Esophagus (tissue), 2 donors: ENCODE data around the gene MEI4. TPM values are rescaled to one million over a fixed set of nuclear protein-coding genes. Genes with fewer than 3 reads are reported as not detected.

Source experiments
- H3K27ac ChIP-seq, 2 donors: one replicate each; pipeline ENCODE4 v1.5.1; 2013; ENCODE audit warnings: low read depth in 2 of 2, mild to moderate bottlenecking in 2 of 2, inconsistent platforms in 1 of 2, low read length in 1 of 2, moderate library complexity in 1 of 2
- H3K27me3 ChIP-seq, 2 donors: one replicate each; pipeline ENCODE4 v1.6.1; 2013; ENCODE audit warnings: low read length in 2 of 2, control low read depth in 1 of 2, mild to moderate bottlenecking in 1 of 2; ENCODE audit not compliant: insufficient read depth in 2 of 2, control insufficient read depth in 1 of 2
- H3K36me3 ChIP-seq, 2 donors: one replicate each; pipeline ENCODE4 v1.6.1; 2013; ENCODE audit warnings: low read length in 1 of 2; ENCODE audit not compliant: control insufficient read depth in 2 of 2, insufficient read depth in 2 of 2
- H3K4me1 ChIP-seq, 2 donors: one replicate each; pipeline ENCODE4 v1.6.1; 2013; ENCODE audit warnings: low read length in 1 of 2; ENCODE audit not compliant: control insufficient read depth in 2 of 2, insufficient read depth in 2 of 2
- H3K4me3 ChIP-seq, 2 donors: one replicate each; pipeline ENCODE4 v1.5.1; 2013; ENCODE audit warnings: low read length in 2 of 2, mild to moderate bottlenecking in 2 of 2, low read depth in 1 of 2, moderate library complexity in 1 of 2
- H3K9me3 ChIP-seq, 2 donors: one replicate each; pipeline ENCODE4 v1.6.1; 2013; ENCODE audit warnings: mild to moderate bottlenecking in 2 of 2, low read depth in 1 of 2, low read length in 1 of 2, moderate library complexity in 1 of 2; ENCODE audit not compliant: control insufficient read depth in 2 of 2, insufficient read depth in 1 of 2
- WGBS, 2 donors: extraction: QIAGEN DNeasy Blood & Tissue Kit; methylation state at CpG; one replicate each; pipeline ENCODE4 v1.1.7; 2013; 5-methylcytosine and 5-hydroxymethylcytosine counted together
- polyA plus RNA-seq, 2 donors: library from polyadenylated mRNA; stranded (reverse); fragments of 200-250 nt; gene quantifications; one replicate each; pipeline ENCODE4 v1.2.3, GENCODE V29; 2013
- donor health status: healthy with polysubstance abuse.
- donor health status: Bipolar disorder and iron deficiency.

MEI4 gene
- polyA plus RNA-seq, 2 donors = not detected

DNA sequence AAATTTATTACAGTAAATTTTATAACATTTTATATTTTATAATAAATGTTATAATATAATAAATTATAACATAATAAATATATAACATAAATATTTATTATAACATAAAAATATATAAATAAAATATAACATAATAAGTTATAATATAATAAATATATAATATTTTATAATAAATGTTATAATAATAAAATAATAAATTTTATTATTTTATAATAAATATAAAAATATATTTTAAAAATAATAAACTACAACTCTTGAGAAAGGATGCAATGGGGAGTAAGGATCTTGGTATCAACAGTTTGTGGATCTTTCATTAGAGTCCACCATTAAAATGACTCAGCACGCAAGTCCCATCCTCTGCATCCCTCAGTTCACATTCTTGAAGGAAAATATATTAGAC lies 312.6 kb downstream of the MEI4 start:
- no peak overlapping the region for H3K4me3 ChIP-seq
- H3K27ac ChIP-seq = no peak overlapping the region
- H3K27me3 ChIP-seq = no peaks in the 10 kb centered on the region
- H3K4me1 ChIP-seq = no peaks in the 10 kb centered on the region
- H3K9me3 ChIP-seq = peaks cover 0 to 6% of the 10 kb centered on the region in 2 donors
- 90 to 93% methylated on average over 1 of the region's 1 CpG for WGBS, 2 donors
- H3K36me3 ChIP-seq = no peaks in the 10 kb centered on the region

DNA sequence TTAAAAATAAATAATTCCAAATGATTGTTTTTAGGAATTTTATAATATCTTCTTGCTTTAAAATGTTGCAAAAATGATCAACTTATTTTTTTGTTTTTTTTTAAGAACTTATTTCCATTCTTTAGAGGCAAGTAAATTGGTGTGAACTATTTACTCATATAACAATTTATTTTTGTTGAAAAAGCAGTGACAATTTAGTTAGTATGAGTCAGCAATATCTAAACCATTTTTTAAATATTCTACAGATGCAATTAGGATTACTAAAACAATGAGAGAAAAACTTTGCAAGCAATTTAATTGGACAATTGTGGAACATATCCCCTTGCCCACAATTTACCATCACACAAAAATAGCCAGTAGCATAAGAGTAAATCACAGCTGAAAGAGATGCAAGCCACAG lies 319.5 kb downstream of the MEI4 start:
- Histone ChIP-seq H3K27ac (no peak overlapping the region), H3K9me3 (no peaks in the 10 kb centered on the region), H3K4me3 (no peak overlapping the region), H3K27me3 (no peaks in the 10 kb centered on the region), H3K36me3 (no peaks in the 10 kb centered on the region), H3K4me1 (no peaks in the 10 kb centered on the region)

Other genes starting within 250 kb of the MEI4 start
- gene HTR1B, start 189.5 kb upstream of the MEI4 start, polyA plus RNA-seq = under 1 TPM; 0.02 to 0.04 TPM